GM19452 (cell line): ENCODE measurements around the gene XRCC2.
"Not testable (repeated sequence)": the region's sequence is repeated elsewhere in the genome, so short reads cannot be mapped to it uniquely, and the experiment has no call there.

ENCODE experiments used
- ATAC-seq: cut with Tn5 transposase; IDR thresholded peaks from one replicate; pipeline ENCODE4 v1.9.1; 2021; ENCODE audit not compliant: unreplicated experiment

The XRCC2 gene

GRCh38 chr7:152666078-152666477 is 9.9 kb downstream of the XRCC2 start:
- ATAC-seq, result no peak

- ATAC-seq, result no peak
These were observed 11.3 kb downstream of the XRCC2 start for GRCh38 chr7:152664636-152665035.

GRCh38 chr7:152663931-152664330 is 12.0 kb downstream of the XRCC2 start:
- no peak for ATAC-seq

- ATAC-seq, result no peak
These were observed 12.7 kb downstream of the XRCC2 start for GRCh38 chr7:152663148-152663740.

GRCh38 chr7:152661479-152661878 is 14.5 kb downstream of the XRCC2 start:
- ATAC-seq, result no peak

GRCh38 chr7:152660021-152660420 is 15.9 kb downstream of the XRCC2 start:
- no peak for ATAC-seq

GRCh38 chr7:152654971-152655370 is 21.0 kb downstream of the XRCC2 start:
- ATAC-seq, result no peak

GRCh38 chr7:152649220-152649619 is 26.7 kb downstream of the XRCC2 start:
- ATAC-seq, result no peak

GRCh38 chr7:152647009-152647408 is 28.9 kb downstream of the XRCC2 start:
- ATAC-seq, result no peak

- not testable (repeated sequence) for ATAC-seq
These were observed 29.4 kb downstream of the XRCC2 start for GRCh38 chr7:152646579-152646978.

GRCh38 chr7:152643979-152644559 is 31.9 kb downstream of the XRCC2 start:
- ATAC-seq, result no peak

GRCh38 chr7:152641384-152641783 is 34.6 kb downstream of the XRCC2 start:
- no peak for ATAC-seq

- no peak for ATAC-seq
These were observed 35.1 kb downstream of the XRCC2 start for GRCh38 chr7:152640829-152641228.

GRCh38 chr7:152637920-152638580 is 37.9 kb downstream of the XRCC2 start:
- no peak for ATAC-seq

GRCh38 chr7:152637161-152637560 is 38.8 kb downstream of the XRCC2 start:
- no peak for ATAC-seq

GRCh38 chr7:152636441-152636840 is 39.5 kb downstream of the XRCC2 start:
- ATAC-seq, result no peak

GRCh38 chr7:152633504-152633903 is 42.4 kb downstream of the XRCC2 start:
- ATAC-seq, result no peak

GRCh38 chr7:152633072-152633471 is 42.9 kb downstream of the XRCC2 start:
- no peak for ATAC-seq

GRCh38 chr7:152628772-152629171 is 47.2 kb downstream of the XRCC2 start:
- ATAC-seq, result not testable (repeated sequence)

GRCh38 chr7:152624228-152624627 is 51.7 kb downstream of the XRCC2 start:
- no peak for ATAC-seq

- ATAC-seq, result no peak
These were observed 54.5 kb downstream of the XRCC2 start for GRCh38 chr7:152621426-152621825.

- no peak for ATAC-seq
These were observed 56.8 kb downstream of the XRCC2 start for GRCh38 chr7:152619027-152619739.
